H54 (cell line): Measurements from ENCODE around the gene CACNA1C.

Experiments used
- DNase-seq: peaks from one replicate; pipeline ENCODE4 v3.0.0; 2011; ENCODE audit warnings: low spot score, mixed read lengths; ENCODE audit not compliant: insufficient read length
- FAIRE-seq: peaks from 3 replicates; lab custom pipeline; 2011; peaks lifted over from hg19 to GRCh38; lab: Jason Lieb, UNC
- POLR2A ChIP-seq: IDR thresholded peaks from 2 replicates; pipeline ENCODE4 v1.6.1; 2011; ENCODE audit warnings: low read depth, mild to moderate bottlenecking, low read length

CACNA1C gene

DNA sequence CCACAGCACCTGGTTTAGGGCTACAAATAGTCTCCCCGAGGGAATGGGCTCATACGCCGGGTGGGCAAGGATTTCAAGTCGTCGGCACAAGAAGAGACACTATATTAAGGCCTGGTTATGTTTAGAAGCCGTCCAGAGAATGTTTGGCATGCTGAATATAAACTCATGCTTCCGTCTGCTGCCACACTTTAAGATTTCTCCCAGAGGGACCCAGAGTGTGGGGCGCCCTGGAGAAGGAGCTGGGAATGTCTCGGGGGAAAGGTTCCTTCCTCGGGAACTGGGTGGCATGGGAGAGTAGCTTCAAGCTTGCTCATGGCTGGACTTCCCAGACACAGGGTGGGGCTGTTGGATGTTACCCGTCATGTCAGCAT, 295.7 kb downstream of the CACNA1C start:
- TF ChIP-seq POLR2A: no peak
- DNase-seq (no peak), FAIRE-seq (no peak)

DNA sequence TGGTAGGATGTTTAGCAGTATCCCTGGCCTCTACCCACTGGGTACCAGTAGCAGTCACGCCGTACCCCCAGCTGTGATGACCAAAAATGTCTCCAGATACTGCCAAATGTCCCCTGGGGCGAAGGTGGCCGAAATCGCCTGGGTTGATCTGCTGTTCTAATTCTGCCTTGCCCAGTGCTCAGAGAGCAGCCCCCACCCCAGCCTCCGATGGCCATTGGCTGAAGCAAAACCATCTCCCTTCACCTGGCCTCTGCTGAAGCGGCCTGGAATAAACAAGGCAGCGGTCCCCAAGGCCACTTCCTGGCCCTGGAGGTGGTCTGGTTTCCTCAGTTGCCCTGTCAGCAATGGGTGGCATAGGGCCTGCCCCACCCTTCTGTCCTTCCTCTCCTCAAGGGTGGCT, 298.4 kb downstream of the CACNA1C start:
- FAIRE-seq (no peak), DNase-seq (no peak)
- TF ChIP-seq POLR2A: no peak

DNA sequence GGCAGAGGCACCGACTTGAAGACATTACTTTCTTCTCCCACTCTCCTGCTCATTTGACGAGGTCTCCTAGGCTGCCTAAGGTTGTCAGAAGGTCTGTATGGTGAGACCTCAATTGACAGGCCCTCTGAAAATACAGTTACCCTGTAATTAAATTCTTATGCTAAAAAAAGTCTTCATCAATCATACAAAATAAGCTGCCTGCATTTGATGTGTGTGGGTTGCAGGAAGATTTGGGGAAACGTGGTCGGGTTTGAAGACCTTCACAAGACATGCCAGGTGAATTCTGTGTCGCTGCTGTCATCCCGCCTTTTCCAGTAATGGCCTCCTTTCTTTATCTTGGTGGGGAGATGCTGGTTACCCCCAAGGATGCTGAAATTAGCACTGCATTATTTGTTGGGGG, 299.4 kb downstream of the CACNA1C start:
- no peak for TF ChIP-seq POLR2A
- FAIRE-seq (no peak), DNase-seq (no peak)

- FAIRE-seq (no peak), DNase-seq (no peak)
- no peak for TF ChIP-seq POLR2A
Measured at GRCh38 chr12:2353281-2353680, 300.5 kb downstream of the CACNA1C start.

DNA sequence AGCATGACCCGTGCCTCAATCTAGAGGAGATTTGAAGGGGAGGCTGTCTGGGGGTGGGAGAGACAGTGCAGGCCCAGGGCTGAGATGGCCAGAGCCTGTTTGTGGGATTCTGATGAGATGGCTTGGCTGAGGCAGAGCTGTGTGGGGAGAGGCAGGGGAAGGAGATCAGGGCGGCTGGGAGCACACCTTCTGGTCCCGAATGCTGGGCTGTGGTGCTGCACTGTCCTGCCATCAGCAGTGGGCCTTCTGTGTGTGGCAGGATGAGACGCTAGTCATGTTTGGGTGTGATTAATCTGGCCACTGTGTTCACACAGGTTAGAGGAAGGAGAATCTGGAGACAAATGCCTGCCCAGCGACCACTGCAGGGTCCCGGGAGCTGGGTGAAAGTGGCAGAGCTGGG, 300.9 kb downstream of the CACNA1C start:
- TF ChIP-seq POLR2A: no peak
- DNase-seq (no peak), FAIRE-seq (no peak)

DNA sequence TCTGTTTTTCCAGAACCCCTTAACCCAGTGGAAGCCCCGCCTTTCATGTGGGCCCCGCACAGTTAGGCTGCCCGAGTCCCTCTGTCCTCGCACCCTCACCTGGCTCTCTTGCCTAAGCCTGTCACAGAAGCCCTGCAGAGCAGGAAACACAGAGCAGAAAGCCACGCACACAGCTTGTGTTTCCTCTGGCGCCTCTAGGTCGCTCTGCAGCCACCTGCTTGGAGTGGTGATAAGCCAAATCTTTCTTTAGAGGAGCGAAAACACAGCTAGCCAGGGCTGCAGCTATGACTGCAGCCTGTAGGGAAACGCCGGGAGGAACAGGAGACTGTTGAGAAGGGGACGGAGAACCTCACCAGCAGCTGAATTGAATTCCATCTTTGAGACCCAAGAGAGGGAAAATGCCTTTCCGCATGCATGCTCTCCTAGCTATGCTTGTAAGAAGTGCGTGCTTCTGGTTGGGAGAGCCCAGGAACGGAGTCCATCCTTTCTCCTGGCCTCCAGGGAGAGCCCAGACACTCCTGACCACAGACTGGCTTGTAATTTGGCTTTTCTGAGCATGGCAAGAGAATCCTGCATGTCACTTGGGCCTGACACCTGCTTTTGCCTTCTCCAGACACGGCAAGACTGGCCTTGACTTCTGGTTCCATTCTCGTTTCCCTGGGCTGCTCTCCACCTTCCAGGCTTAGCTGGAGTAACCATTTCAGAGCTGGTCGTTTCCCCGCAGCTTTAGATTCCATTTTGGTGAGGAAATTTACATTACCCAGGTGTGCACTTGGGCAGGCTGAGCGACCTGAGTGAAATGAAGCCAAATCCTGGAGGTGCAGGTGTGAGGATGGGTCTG, 301.6 kb downstream of the CACNA1C start:
- DNase-seq: no peak
- FAIRE-seq: no peak
- TF ChIP-seq POLR2A: no peak

- TF ChIP-seq POLR2A: no peak
- FAIRE-seq (no peak), DNase-seq (no peak)
Measured at GRCh38 chr12:2355198-2355597, 302.4 kb downstream of the CACNA1C start.

DNA sequence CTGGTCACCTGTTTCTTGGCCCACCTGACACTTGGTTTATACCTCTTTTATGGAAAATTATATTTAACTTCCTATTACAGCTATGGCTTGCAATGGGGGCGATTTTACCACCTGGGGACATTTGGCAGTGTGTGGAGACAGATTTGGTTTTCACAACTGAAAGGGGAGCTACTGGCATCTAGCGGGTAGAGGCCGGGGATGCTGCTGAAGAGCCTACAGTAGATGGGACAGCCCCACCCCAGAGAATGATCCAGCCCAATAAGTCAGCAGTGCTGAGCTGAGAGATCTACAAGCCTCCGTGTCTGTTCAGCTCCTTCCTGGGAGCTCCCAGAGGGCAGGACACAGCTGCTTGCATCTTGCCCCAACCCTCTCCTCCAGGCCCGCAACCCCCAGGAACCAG, 302.8 kb downstream of the CACNA1C start:
- no peak for FAIRE-seq
- no peak for DNase-seq
- TF ChIP-seq POLR2A: no peak

GRCh38 chr12:2356601-2357125, 303.9 kb downstream of the CACNA1C start:
- FAIRE-seq: no peak
- TF ChIP-seq POLR2A: no peak

GRCh38 chr12:2358986-2359658, 306.3 kb downstream of the CACNA1C start:
- TF ChIP-seq POLR2A: no peak
- peak; percentile 43 for FAIRE-seq
- peak; percentile 49 for DNase-seq

More at GRCh38 chr12:2356601-2357125, 303.9 kb downstream of the CACNA1C start:
- DNase-seq: no peak

- FAIRE-seq (no peak), DNase-seq (no peak)
- no peak for TF ChIP-seq POLR2A
Measured at GRCh38 chr12:2359725-2360629, 307.2 kb downstream of the CACNA1C start.

DNA sequence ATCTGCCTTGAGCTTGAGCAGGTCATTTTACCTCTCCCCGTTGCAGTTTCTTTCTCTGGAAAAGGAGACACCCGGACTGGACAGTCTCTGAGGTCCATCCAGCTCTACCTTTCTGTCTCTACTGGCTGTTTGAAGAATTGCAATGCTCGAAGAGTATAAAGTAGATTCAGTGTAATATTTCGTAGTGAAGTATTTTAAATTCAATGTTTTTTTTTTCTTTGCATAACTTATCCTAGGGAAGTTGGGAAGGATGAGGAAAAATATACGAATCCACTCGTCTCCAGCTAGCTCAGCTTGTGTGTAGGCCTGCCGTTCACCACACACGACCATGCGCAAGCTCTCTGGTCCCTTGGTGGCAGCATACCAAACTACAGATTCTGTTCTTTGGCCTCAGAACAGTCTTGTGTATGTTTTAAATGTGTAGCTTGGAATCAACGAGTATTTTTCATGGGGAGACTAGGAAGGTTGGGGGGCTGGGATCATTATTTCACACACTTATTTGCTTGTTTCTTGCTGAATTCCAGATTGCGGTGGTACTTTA, 307.9 kb downstream of the CACNA1C start:
- DNase-seq (no peak), FAIRE-seq (no peak)
- no peak for TF ChIP-seq POLR2A

- FAIRE-seq: no peak
- no peak for DNase-seq
- no peak for TF ChIP-seq POLR2A
Measured at GRCh38 chr12:2363836-2364609, 311.2 kb downstream of the CACNA1C start.
